Diencephalon (tissue), 1 donor: ENCODE results near the gene CFP. TPM values are rescaled to one million over a fixed set of nuclear protein-coding genes. Genes with fewer than 3 reads are reported as not detected.

Source experiments
- small RNA-seq: library from RNA; depleted of rRNA; stranded (forward); fragments of <200 nt; gene quantifications from one replicate; pipeline ENCODE3, GENCODE V24; 2014
- total RNA-seq: library from RNA; depleted of rRNA; stranded (reverse); fragments of >200 nt; gene quantifications from one replicate; pipeline ENCODE4 v1.2.3, GENCODE V29; 2014

Gene CFP
- 1.4 TPM for total RNA-seq

GRCh38 chrX:47629419-47630200 is at the start of gene CFP:
Gene CFP, minus strand, starts transcription at chrX:47629930. Its CDS starts 86 bp downstream, at chrX:47629844.

GRCh38 chrX:47658684-47659420 is 29.1 kb upstream of the CFP start, which contains the start of gene UXT:
Gene UXT, minus strand, starts transcription at chrX:47659180. Its CDS starts 253 bp downstream, at chrX:47658927.

GRCh38 chrX:47650164-47651042 is 20.7 kb upstream of the CFP start, which contains the start of gene ELK1:
Gene ELK1, minus strand, starts transcription at chrX:47650563. Its CDS starts 9,122 bp downstream, at chrX:47641441.

GRCh38 chrX:47619486-47620302 is 10.0 kb downstream of the CFP start, which contains the start of gene SYN1:
Gene SYN1, minus strand, starts transcription at chrX:47619857. Its CDS starts 129 bp downstream, at chrX:47619728.

GRCh38 chrX:47581731-47582647 is 47.7 kb downstream of the CFP start, which contains the start of gene TIMP1:
Gene TIMP1, plus strand, starts transcription at chrX:47582436. Its CDS starts 980 bp downstream, at chrX:47583416.

Small RNA genes lying within 50 kb of the gene (small RNA-seq; reads per million reads assigned to genes)
- gene MIR4769: not detected

Other genes with a start within 250 kb of the CFP start
- gene ZNF41, start 146.7 kb downstream of the CFP start, total RNA-seq: 11.8 TPM
- 9.5 TPM for gene ARAF, start 68.7 kb downstream of the CFP start, total RNA-seq
- gene TIMP1, start 47.5 kb downstream of the CFP start, total RNA-seq: 6.0 TPM
- 36.7 TPM for gene SYN1, start 10.1 kb downstream of the CFP start, total RNA-seq
- gene ELK1, start 20.6 kb upstream of the CFP start, total RNA-seq: 11.3 TPM
- gene UXT, start 29.2 kb upstream of the CFP start, total RNA-seq: 42.7 TPM
- gene ZNF81, start 207.0 kb upstream of the CFP start, total RNA-seq: 16.6 TPM